Stimulated activated CD8-positive, alpha-beta memory T cell treated with anti-CD3 and anti-CD28 coated beads, Interleukin-15, amount 100 ng/mL, for 48 hours (primary cell): ENCODE data around the gene PLSCR4.
"Not testable (repeated sequence)": the region's sequence is repeated elsewhere in the genome, so short reads cannot be mapped to it uniquely, and the experiment has no call there.

Experiments used
- DNase-seq, 2 donors: peaks; one replicate each; pipeline ENCODE4 v3.0.0-alpha.2; 2020; ENCODE audit warnings: low read depth in 2 of 2

Gene PLSCR4

GRCh38 chr3:146247911-146248310 lies 3.0 kb downstream of the PLSCR4 start:
- no peak for DNase-seq

GRCh38 chr3:146246526-146246925 lies 4.4 kb downstream of the PLSCR4 start:
- DNase-seq = no peak

GRCh38 chr3:146243559-146243958 lies 7.3 kb downstream of the PLSCR4 start:
- no peak for DNase-seq

- no peak for DNase-seq
These were observed 9.2 kb downstream of the PLSCR4 start for GRCh38 chr3:146241523-146242240.

GRCh38 chr3:146233487-146233886 lies 17.4 kb downstream of the PLSCR4 start:
- DNase-seq = no peak

GRCh38 chr3:146227486-146227885 lies 23.4 kb downstream of the PLSCR4 start:
- no peak for DNase-seq

GRCh38 chr3:146226881-146227280 lies 24.0 kb downstream of the PLSCR4 start:
- no peak for DNase-seq

- not testable (repeated sequence) for DNase-seq
These were observed 25.4 kb downstream of the PLSCR4 start for GRCh38 chr3:146225458-146225857.

GRCh38 chr3:146223401-146224373 lies 27.2 kb downstream of the PLSCR4 start:
- DNase-seq = no peak

- DNase-seq = no peak
These were observed 28.5 kb downstream of the PLSCR4 start for GRCh38 chr3:146222204-146223046.

- no peak for DNase-seq
These were observed 29.6 kb downstream of the PLSCR4 start for GRCh38 chr3:146221276-146221675.

- DNase-seq = no peak
These were observed 31.7 kb downstream of the PLSCR4 start for GRCh38 chr3:146218880-146219866.

- DNase-seq = no peak
These were observed 33.6 kb downstream of the PLSCR4 start for GRCh38 chr3:146217324-146217723.

GRCh38 chr3:146214493-146214892 lies 36.4 kb downstream of the PLSCR4 start:
- DNase-seq = no peak

- no peak for DNase-seq
These were observed 41.5 kb downstream of the PLSCR4 start for GRCh38 chr3:146209371-146209770.

- no peak for DNase-seq
These were observed 47.1 kb downstream of the PLSCR4 start for GRCh38 chr3:146203776-146204175.

- DNase-seq = no peak
These were observed 50.3 kb downstream of the PLSCR4 start for GRCh38 chr3:146200461-146201220.

- DNase-seq = no peak
These were observed 51.1 kb downstream of the PLSCR4 start for GRCh38 chr3:146199762-146200161.

- DNase-seq = no peak
These were observed 54.1 kb downstream of the PLSCR4 start for GRCh38 chr3:146196789-146197188.

- no peak for DNase-seq
These were observed 55.3 kb downstream of the PLSCR4 start for GRCh38 chr3:146195605-146196004.
